Smooth muscle cell (in vitro differentiated cells): ENCODE results near the gene PTPN12. TPM values are rescaled to one million over a fixed set of nuclear protein-coding genes. Genes with fewer than 3 reads are reported as not detected.
A peak's percentile ranks its signal among the peaks of the same experiment; 100 is the strongest.
"Not testable (repeated sequence)": the region's sequence is repeated elsewhere in the genome, so short reads cannot be mapped to it uniquely, and the experiment has no call there.

Experiments
- DNase-seq: peaks from one replicate; lab custom pipeline; 2025; ENCODE audit not compliant: unreplicated experiment; lab: John Stamatoyannopoulos, UW
- H2AFZ ChIP-seq: fragments of 200-600 bp; sonication (generic); 2 replicates; pipeline ENCODE4 v1.6.0; 2016; ENCODE audit warnings: antibody characterized with exemption, low read depth, mild to moderate bottlenecking
- H3F3A ChIP-seq: fragments of 200-600 bp; sonication (generic); 2 replicates; pipeline ENCODE4 v1.6.0; 2017; ENCODE audit warnings: antibody characterized with exemption, low read depth
- H3K27ac ChIP-seq: fragments of 200-600 bp; sonication (generic); 2 replicates; pipeline ENCODE4 v1.5.1; 2016; ENCODE audit warnings: low read depth, mild to moderate bottlenecking
- H3K27me3 ChIP-seq: fragments of 200-600 bp; sonication (generic); 2 replicates; pipeline ENCODE4 v1.6.1; 2016; ENCODE audit warnings: low read depth, mild to moderate bottlenecking
- H3K36me3 ChIP-seq: fragments of 200-600 bp; sonication (generic); 2 replicates; pipeline ENCODE4 v1.5.1; 2016; ENCODE audit warnings: low read depth
- H3K4me1 ChIP-seq: fragments of 200-600 bp; sonication (generic); 2 replicates; pipeline ENCODE4 v1.5.1; 2016; ENCODE audit warnings: low read depth
- H3K4me2 ChIP-seq: fragments of 200-600 bp; sonication (generic); 2 replicates; pipeline ENCODE4 v1.6.0; 2016; ENCODE audit warnings: mild to moderate bottlenecking
- H3K4me3 ChIP-seq: fragments of 200-600 bp; sonication (generic); 2 replicates; pipeline ENCODE4 v1.5.1; 2016; ENCODE audit warnings: mild to moderate bottlenecking
- H3K79me2 ChIP-seq: fragments of 200-600 bp; sonication (generic); 2 replicates; pipeline ENCODE4 v1.6.0; 2016; ENCODE audit warnings: low read depth, mild to moderate bottlenecking
- H3K9ac ChIP-seq: fragments of 200-600 bp; sonication (generic); 2 replicates; pipeline ENCODE4 v1.6.0; 2016; ENCODE audit warnings: low read depth
- H3K9me3 ChIP-seq: fragments of 200-600 bp; sonication (generic); replicated peaks from 2 replicates; pipeline ENCODE4 v1.5.1; 2016; ENCODE audit warnings: low read depth
- H4K20me1 ChIP-seq: fragments of 200-600 bp; sonication (generic); 2 replicates; pipeline ENCODE4 v1.6.0; 2016; ENCODE audit warnings: low read depth
- CTCF ChIP-seq: fragments of 200-600 bp; sonication (generic); IDR thresholded peaks from 2 replicates; pipeline ENCODE4 v1.5.1; 2017; ENCODE audit warnings: borderline replicate concordance, mild to moderate bottlenecking, antibody characterized with exemption; ENCODE audit not compliant: insufficient read depth, poor library complexity, severe bottlenecking
- WGBS: methylation state at CpG from one replicate; pipeline ENCODE4 v1.1.7; 2016; ENCODE audit warnings: low lambda C conversion rate; 5-methylcytosine and 5-hydroxymethylcytosine counted together
- polyA plus RNA-seq: library from polyadenylated mRNA; unstranded; fragments of >200 nt; fragmentation: Nextera tagmentation; extraction: Ambion mirVana; gene quantifications from 2 replicates; pipeline ENCODE4 v1.2.1, GENCODE V29; 2016
- total RNA-seq: library from RNA; depleted of rRNA; stranded (reverse); fragments of >200 nt; gene quantifications from 2 replicates; pipeline ENCODE4 v1.2.3, GENCODE V29; 2014

Gene PTPN12
- total and polyA plus RNA-seq, 2 experiments from 2014 or later = 12.3 to 85.2 TPM

DNA sequence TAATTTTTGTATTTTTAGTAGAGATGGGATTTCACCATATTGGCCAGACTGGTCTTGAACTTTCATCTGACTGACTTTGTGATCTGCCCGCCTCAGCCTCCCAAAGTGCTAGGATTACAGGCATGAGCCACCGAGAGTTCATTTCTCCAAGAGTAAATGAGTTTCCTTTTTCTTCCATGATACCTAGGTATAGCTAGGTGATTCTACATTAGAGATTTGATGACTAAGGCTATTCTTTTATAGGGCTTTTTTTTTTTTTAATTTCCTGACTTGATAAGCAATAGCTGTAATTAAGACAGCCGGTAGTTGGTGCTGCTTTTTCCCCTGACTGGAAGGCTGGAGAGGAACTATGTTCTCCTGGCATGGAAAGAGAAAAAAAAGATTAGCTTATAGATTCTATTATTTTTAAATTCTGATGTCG, 3.3 kb downstream of the PTPN12 start:
- Histone ChIP-seq H4K20me1 (peaks cover 67% of the 10 kb centered on the region), H3F3A (peaks cover 24% of the 10 kb centered on the region), H3K27ac (peak overlapping the region; percentile 18), H3K4me1 (peaks cover 35% of the 10 kb centered on the region), H3K4me2 (peak overlapping the region; percentile 92), H3K27me3 (no peaks in the 10 kb centered on the region), H3K36me3 (no peaks in the 10 kb centered on the region), H2AFZ (no peak overlapping the region), H3K4me3 (peak overlapping the region; percentile 93), H3K9ac (no peak overlapping the region), H3K79me2 (peaks cover 81% of the 10 kb centered on the region), H3K9me3 (no peaks in the 10 kb centered on the region)
- no peak for DNase-seq
- WGBS = 87% methylated on average over 4 of the region's 4 CpGs
- TF ChIP-seq CTCF = no peak

GRCh38 chr7:77540993-77541392, 3.9 kb downstream of the PTPN12 start:
- peak overlapping the region; percentile 92 for H3K4me2 ChIP-seq
- H4K20me1 ChIP-seq = peaks cover 73% of the 10 kb centered on the region

GRCh38 chr7:77542409-77542808, 5.3 kb downstream of the PTPN12 start:
- H3K9me3 ChIP-seq = no peaks in the 10 kb centered on the region
- H2AFZ ChIP-seq = no peak overlapping the region
- no peak overlapping the region for H3K4me3 ChIP-seq
- H3K27ac ChIP-seq = peak overlapping the region; percentile 3
- H3K4me1 ChIP-seq = peaks cover 35% of the 10 kb centered on the region
- peaks cover 100% of the 10 kb centered on the region for H3K79me2 ChIP-seq
- no peak overlapping the region for H3K9ac ChIP-seq
- peaks cover 24% of the 10 kb centered on the region for H3F3A ChIP-seq
- peaks cover 87% of the 10 kb centered on the region for H4K20me1 ChIP-seq
- no peaks in the 10 kb centered on the region for H3K36me3 ChIP-seq
- DNase-seq = no peak
- no peaks in the 10 kb centered on the region for H3K27me3 ChIP-seq
- 67% methylated on average over 1 of the region's 1 CpG for WGBS
- H3K4me2 ChIP-seq = peak overlapping the region; percentile 44
- TF ChIP-seq CTCF = no peak

More at GRCh38 chr7:77540993-77541392, 3.9 kb downstream of the PTPN12 start:
- peaks cover 35% of the 10 kb centered on the region for H3K4me1 ChIP-seq
- H3K79me2 ChIP-seq = peaks cover 87% of the 10 kb centered on the region
- not testable (repeated sequence) for H2AFZ ChIP-seq, H3K4me3 ChIP-seq, H3K27me3 ChIP-seq, H3K36me3 ChIP-seq, H3K9me3 ChIP-seq, DNase-seq, H3K9ac ChIP-seq
- peak overlapping the region; percentile 18 for H3K27ac ChIP-seq
- WGBS = 99% methylated on average over 7 of the region's 7 CpGs
- peaks cover 24% of the 10 kb centered on the region for H3F3A ChIP-seq

DNA sequence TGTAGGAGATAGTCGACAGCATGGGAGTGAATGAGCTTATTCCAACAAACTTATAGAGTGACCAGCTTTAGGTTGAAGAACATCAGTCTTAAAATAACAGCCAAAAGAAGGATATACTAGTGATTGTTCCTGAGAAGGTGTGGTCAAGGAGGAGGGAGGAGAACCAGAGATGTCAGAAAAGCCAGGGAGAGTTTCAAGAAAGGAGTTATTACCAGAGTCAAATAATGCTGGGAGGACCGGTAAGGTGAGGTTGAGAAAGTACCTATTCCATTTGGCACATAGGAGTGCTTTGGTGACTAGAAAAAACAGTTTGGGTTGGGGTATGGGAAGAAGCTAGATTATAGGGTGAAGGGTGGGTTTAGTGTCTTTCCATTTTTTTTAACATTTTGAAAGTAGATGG, 5.8 kb downstream of the PTPN12 start:
- Histone ChIP-seq H4K20me1 (peaks cover 92% of the 10 kb centered on the region), H3K27ac (peak overlapping the region; percentile 3), H3K4me2 (peak overlapping the region; percentile 44), H3K36me3 (no peaks in the 10 kb centered on the region), H2AFZ (no peak overlapping the region), H3K79me2 (peaks cover 100% of the 10 kb centered on the region), H3K4me1 (peaks cover 35% of the 10 kb centered on the region), H3K9ac (no peak overlapping the region), H3K9me3 (no peaks in the 10 kb centered on the region), H3K4me3 (no peak overlapping the region), H3F3A (peaks cover 24% of the 10 kb centered on the region), H3K27me3 (no peaks in the 10 kb centered on the region)
- no peak for TF ChIP-seq CTCF
- no peak for DNase-seq
- WGBS = 46% methylated on average over 2 of the region's 2 CpGs
